Duodenal mucosa (tissue), 2 donors: Measurements from ENCODE around the gene EGFLAM.

Experiments used
- H3K27ac ChIP-seq: one replicate; pipeline ENCODE4 v1.7.0; 2013; ENCODE audit warnings: low read depth, low read length
- H3K27me3 ChIP-seq, 2 donors: one replicate each; pipeline ENCODE4 v1.7.0; 2013; ENCODE audit warnings: low read length in 2 of 2, control low read depth in 1 of 2; ENCODE audit not compliant: insufficient read depth in 2 of 2, control insufficient read depth in 1 of 2
- H3K36me3 ChIP-seq, 2 donors: one replicate each; pipeline ENCODE4 v1.7.0; 2013; ENCODE audit warnings: low read length in 2 of 2, control low read depth in 1 of 2; ENCODE audit not compliant: insufficient read depth in 2 of 2, control insufficient read depth in 1 of 2
- H3K4me1 ChIP-seq, 2 donors: one replicate each; pipeline ENCODE4 v1.7.0; 2013; ENCODE audit warnings: low read length in 2 of 2, control low read depth in 1 of 2; ENCODE audit not compliant: insufficient read depth in 2 of 2, control insufficient read depth in 1 of 2
- H3K4me3 ChIP-seq, 2 donors: one replicate each; pipeline ENCODE4 v1.7.0; 2013; ENCODE audit warnings: low read length in 2 of 2, low read depth in 1 of 2
- H3K9ac ChIP-seq, 2 donors: one replicate each; pipeline ENCODE4 v1.7.0; 2013; ENCODE audit warnings: low read length in 2 of 2, low read depth in 1 of 2
- H3K9me3 ChIP-seq, 2 donors: one replicate each; pipeline ENCODE4 v1.7.0; 2013; ENCODE audit warnings: low read length in 2 of 2, control low read depth in 1 of 2; ENCODE audit not compliant: control insufficient read depth in 1 of 2

Gene EGFLAM

DNA sequence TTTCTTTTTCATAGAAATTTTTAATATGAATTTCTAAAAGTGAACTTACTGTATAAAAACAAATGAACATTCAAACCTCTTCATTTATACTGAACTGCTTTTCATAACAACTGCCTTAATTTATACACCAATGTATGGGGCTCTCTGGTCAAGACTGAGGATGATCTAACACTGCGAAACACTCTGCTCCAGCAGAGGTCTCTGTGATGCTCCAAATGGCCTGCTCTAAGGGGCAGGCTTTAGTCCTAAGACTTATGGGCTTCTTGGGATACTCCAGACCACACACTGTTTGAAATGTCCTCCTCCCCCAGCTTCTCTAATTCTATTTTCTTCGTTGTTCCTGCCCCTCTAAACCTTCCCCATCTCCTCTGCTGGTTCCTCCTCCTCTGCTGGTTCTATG, 239.6 kb downstream of the EGFLAM start:
- Histone ChIP-seq H3K4me3 (no peak overlapping the region), H3K27me3 (peaks cover 0 to under 1% of the 10 kb centered on the region in 2 donors), H3K4me1 (no peaks in the 10 kb centered on the region), H3K9me3 (no peaks in the 10 kb centered on the region), H3K9ac (no peak overlapping the region), H3K36me3 (no peaks in the 10 kb centered on the region), H3K27ac (no peak overlapping the region)

DNA sequence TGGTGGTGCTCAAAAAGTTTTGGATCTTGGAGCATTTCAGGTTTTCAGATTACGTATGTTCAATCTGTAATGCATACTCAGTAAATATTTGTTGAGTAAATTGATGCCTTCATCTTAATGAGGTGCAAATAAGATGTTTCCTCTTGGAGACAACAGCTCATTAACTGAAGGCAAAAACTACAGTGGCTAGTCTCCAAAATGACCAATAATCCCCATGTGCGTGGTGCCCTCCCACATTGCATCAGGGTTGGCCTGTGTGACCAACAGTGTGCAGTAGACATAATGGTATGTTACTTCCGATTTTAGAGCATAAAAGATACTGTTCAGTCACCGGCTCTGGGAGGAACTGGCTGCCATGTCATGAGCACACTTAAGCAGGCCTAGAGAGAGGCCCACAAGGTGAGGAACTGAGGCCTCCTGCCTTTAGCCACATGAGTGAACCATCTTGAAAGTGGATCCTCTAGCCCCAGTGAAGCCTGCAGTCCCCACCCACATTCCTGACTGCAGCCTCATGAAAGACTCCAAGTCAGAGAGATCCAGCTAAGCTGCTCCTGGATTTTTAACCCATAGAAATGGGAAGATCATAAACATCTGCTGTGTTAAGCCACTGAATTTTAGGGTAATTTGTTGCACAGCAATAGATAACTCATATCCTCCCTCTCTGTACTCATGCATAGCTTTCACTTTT, 242.4 kb downstream of the EGFLAM start:
- H3K27me3 ChIP-seq, result no peaks in the 10 kb centered on the region
- H3K4me1 ChIP-seq, result no peaks in the 10 kb centered on the region
- no peak overlapping the region for H3K27ac ChIP-seq
- H3K36me3 ChIP-seq, result no peaks in the 10 kb centered on the region
- no peaks in the 10 kb centered on the region for H3K9me3 ChIP-seq
- no peak overlapping the region for H3K4me3 ChIP-seq
- no peak overlapping the region for H3K9ac ChIP-seq

GRCh38 chr5:38506302-38506701, 247.9 kb downstream of the EGFLAM start:
- Histone ChIP-seq H3K36me3 (no peaks in the 10 kb centered on the region), H3K9me3 (no peaks in the 10 kb centered on the region), H3K27ac (no peak overlapping the region), H3K9ac (no peak overlapping the region), H3K4me3 (no peak overlapping the region), H3K4me1 (no peaks in the 10 kb centered on the region), H3K27me3 (no peaks in the 10 kb centered on the region)

DNA sequence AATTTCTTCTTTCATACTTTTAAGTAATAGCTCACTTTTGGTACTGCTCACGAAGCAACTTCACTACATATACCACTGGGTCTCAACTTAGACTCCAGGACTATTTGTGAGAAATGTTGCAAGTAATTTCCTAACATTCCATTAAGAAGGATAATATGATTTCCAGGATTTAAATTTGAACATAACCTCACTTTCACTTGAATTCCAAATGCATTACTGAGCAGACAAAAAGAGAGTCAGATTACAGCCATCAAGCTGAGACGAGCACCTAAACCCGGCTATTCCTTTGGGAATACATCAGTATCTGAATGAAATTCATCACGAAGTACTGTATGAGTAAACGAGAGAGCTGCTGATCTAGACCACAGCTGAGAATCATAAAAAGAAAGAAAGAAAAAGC, 250.8 kb downstream of the EGFLAM start:
- Histone ChIP-seq H3K36me3 (no peaks in the 10 kb centered on the region), H3K9me3 (no peaks in the 10 kb centered on the region), H3K27me3 (no peaks in the 10 kb centered on the region), H3K4me3 (no peak overlapping the region), H3K27ac (no peak overlapping the region), H3K9ac (no peak overlapping the region), H3K4me1 (no peaks in the 10 kb centered on the region)
